GM20000 (cell line): ENCODE data around the gene ZP3.
"Not testable (repeated sequence)": the region's sequence is repeated elsewhere in the genome, so short reads cannot be mapped to it uniquely, and the experiment has no call there.

Source experiments
- DNase-seq: peaks from one replicate; pipeline ENCODE4 v3.0.0; 2012; ENCODE audit warnings: low spot score
- CTCF ChIP-seq: IDR thresholded peaks from 2 replicates; pipeline ENCODE4 v1.5.1; 2012; ENCODE audit warnings: mild to moderate bottlenecking, control low read depth; ENCODE audit errors: extremely low read depth, missing control alignments

ZP3 gene

GRCh38 chr7:76426246-76426645, 1.5 kb downstream of the ZP3 start:
- TF ChIP-seq CTCF: no peak
- no peak for DNase-seq

- TF ChIP-seq CTCF: no peak
- no peak for DNase-seq
These were observed 2.9 kb downstream of the ZP3 start for GRCh38 chr7:76427635-76428034.

DNA sequence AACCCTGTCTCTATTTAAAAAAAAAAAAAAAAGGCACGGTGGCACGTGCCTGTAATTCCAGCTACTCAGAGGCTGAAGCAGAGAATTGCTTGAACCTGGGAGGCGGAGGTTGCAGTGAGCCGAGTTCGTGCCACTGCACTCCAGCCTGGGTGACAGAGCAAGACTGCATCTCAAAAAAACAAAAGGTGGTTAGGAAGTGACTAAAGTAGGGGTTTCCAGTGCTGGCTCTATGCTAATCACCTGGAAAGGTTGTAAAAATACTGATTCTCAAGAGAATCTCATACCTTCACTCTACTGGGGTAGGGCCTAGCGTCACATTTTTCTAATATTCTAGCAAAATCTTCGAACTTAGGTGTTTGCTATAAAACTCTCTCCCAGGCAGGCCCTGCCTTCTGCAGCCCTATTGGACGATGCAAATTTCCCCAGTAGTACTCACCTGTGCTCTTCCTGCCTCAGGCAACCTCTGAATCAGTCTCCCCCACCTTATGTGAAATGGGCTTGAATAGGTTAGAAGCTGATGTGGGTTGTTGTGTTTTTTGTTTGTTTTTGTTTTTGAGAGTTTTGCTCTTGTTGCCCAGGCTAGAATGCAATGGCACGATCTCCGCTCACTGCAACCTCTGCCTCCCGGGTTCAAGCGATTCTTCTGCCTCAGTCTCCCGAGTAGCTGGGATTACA, 3.5 kb downstream of the ZP3 start:
- no peak for TF ChIP-seq CTCF
- no peak for DNase-seq

DNA sequence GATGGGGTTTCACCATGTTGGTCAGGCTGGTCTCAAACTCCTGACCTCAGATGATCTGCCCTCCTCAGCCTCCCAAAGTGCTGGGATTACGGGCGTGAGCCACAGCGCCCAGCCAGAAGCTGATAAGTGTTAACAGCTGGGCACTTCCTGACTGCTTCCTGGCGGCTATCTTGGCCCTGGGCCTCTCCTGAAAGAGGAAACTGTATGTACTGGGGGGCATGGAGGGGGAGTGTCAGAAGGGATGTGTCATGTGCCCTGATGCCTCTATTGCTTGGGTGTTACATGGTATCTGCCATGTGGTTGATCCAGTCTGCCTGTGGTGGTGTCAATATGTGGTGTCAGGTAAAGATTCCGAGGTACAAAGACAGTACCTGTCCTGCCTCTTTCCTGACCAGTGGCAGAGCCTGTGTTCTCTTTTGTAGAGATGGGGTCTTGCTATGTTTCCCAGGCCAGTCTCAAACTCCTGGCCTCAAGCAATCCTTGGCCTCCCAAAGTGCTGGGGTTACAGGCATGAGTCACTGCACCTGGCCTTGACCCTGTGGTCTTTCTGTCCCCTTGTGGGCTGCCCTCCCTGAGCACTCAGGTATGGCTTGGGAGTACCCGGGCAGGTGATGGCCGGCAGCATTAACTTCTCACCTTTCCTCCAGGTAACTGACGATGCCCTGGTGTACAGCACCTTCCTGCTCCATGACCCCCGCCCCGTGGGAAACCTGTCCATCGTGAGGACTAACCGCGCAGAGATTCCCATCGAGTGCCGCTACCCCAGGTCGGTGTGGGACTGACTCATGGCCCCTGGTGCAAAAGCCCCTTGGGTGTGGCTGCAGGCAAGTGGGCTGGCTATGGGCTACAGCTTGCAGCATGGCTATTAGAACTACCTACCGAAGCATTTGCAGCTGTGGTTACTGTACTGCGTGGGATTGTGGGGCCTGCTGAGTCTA, 4.4 kb downstream of the ZP3 start:
- TF ChIP-seq CTCF: no peak
- DNase-seq: no peak

GRCh38 chr7:76430211-76430610, 5.5 kb downstream of the ZP3 start:
- no peak for TF ChIP-seq CTCF
- DNase-seq: no peak

- no peak for DNase-seq
- TF ChIP-seq CTCF: no peak
These were observed 6.1 kb downstream of the ZP3 start for GRCh38 chr7:76430836-76431235.

DNA sequence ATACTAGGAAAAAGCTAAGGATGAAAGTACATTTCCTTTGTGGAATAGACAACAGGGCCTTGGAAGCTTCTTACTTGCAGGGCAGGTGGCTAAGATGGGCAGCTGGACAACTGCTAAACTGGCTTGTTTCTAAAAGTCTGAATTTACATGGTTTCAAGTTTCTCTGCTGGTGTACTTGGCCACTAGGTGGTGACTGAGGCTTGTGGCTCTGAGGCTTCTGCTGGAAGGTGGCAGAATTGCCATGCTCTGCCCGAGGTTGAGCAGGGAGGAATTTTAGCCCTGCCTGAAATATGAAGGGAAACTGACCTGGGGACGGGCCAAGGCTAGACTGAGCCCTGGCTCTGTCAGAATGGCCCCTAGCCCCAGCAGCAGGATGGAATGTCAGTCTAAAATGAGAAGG, 13.1 kb downstream of the ZP3 start:
- TF ChIP-seq CTCF: peak; percentile 59
- DNase-seq: not testable (repeated sequence)

DNA sequence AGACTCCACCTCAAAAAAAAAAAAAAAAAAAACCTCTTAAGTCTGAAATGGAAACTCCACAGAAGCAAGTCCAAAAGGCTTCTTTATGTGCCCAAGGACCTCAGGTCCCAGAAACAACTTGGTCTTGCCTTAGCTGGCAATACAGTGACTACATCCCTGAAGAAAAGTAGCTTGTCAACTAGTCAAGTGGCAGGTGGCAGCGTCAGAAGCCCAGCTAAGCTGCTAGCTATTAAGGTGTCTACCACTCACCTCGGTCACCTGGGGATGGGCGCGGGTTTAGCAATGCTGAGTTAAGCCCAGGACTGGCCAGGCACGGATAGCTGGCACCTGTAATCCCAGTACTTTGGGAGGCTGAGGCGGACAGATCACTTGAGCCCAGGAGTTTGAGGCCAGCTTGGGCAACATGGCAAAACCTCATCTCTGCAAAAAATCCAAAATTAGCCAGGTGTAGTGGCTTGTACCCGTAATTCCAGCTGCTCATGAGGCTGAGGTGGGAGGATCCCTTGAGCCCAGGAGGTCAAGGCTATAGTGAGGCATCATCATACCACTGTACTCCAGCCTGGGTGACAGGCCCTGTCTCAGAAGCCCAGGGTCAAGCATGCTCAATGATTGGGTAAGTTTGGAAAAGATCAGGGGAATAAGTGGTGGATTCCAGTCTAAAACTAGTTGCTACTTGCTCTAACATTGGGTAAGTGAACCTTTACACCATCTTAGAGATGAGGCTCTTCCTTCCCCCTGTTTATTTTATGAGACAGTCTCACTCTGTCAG, 14.6 kb downstream of the ZP3 start:
- DNase-seq: not testable (repeated sequence)

DNA sequence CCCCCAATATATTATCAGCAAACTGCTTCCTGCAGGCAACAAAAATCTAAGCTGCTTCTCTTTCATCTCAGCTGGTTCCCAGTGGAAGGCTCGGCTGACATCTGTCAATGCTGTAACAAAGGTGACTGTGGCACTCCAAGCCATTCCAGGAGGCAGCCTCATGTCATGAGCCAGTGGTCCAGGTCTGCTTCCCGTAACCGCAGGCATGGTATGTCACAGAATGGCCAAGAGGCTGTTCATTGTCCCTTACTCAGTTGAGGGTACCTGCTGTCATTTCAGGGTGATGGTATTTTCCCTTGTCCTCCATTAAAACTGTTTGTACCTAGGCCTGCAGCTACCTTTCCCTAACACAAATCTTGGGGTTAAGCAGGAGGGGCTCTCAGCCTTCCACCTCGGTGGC, 15.7 kb downstream of the ZP3 start:
- not testable (repeated sequence) for DNase-seq

GRCh38 chr7:76441792-76442191, 17.0 kb downstream of the ZP3 start:
- not testable (repeated sequence) for DNase-seq
